ENCODE measurements around the gene TPPP. TPM values are rescaled to one million over a fixed set of nuclear protein-coding genes. Genes with fewer than 3 reads are reported as not detected.

The TPPP gene
- total RNA-seq, 1 experiment from 2014 or later, result 3.9 TPM

DNA sequence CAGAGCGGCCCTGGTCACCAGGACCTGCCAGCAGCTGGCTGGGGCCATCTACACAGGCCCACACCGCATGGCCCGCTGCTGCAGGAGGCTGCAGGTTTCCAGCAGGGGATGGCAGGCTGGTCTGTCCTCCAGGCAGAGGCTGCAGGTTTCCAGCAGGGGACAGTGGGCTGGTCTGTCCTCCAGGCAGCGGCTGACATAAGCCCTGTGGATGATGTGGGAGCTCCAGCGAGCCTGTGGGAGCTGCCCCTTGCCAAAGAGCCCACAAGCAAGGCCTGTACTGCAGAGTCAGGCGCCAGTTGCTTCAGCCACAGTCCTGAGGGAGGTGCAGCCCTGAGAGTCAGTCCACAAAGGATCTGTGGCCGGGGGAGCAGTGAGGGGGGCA is 18.5 kb downstream of the TPPP start (continued):
- TF ChIP-seq, protein P1, sequence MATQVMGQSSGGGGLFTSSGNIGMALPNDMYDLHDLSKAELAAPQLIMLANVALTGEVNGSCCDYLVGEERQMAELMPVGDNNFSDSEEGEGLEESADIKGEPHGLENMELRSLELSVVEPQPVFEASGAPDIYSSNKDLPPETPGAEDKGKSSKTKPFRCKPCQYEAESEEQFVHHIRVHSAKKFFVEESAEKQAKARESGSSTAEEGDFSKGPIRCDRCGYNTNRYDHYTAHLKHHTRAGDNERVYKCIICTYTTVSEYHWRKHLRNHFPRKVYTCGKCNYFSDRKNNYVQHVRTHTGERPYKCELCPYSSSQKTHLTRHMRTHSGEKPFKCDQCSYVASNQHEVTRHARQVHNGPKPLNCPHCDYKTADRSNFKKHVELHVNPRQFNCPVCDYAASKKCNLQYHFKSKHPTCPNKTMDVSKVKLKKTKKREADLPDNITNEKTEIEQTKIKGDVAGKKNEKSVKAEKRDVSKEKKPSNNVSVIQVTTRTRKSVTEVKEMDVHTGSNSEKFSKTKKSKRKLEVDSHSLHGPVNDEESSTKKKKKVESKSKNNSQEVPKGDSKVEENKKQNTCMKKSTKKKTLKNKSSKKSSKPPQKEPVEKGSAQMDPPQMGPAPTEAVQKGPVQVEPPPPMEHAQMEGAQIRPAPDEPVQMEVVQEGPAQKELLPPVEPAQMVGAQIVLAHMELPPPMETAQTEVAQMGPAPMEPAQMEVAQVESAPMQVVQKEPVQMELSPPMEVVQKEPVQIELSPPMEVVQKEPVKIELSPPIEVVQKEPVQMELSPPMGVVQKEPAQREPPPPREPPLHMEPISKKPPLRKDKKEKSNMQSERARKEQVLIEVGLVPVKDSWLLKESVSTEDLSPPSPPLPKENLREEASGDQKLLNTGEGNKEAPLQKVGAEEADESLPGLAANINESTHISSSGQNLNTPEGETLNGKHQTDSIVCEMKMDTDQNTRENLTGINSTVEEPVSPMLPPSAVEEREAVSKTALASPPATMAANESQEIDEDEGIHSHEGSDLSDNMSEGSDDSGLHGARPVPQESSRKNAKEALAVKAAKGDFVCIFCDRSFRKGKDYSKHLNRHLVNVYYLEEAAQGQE (IDR thresholded peaks at IDR 0.05; ENCODE audit: low read depth), result no peak
- no peak for TF ChIP-seq SIN3A (IDR thresholded peaks at IDR 0.05; ENCODE audit: low read depth)
- no peak for TF ChIP-seq ATF3 (IDR thresholded peaks at IDR 0.05)
- no peak for TF ChIP-seq ELF1 (IDR thresholded peaks at IDR 0.05; ENCODE audit: borderline replicate concordance, low read depth)
- no peak for TF ChIP-seq CBX3 (IDR thresholded peaks at IDR 0.05; ENCODE audit: low read depth)
- TF ChIP-seq SRF (IDR thresholded peaks at IDR 0.05; ENCODE audit: low read depth), result no peak

GRCh38 chr5:673831-674629 is 19.1 kb downstream of the TPPP start:
- no peak for ATAC-seq

More at GRCh38 chr5:673831-674629, 19.1 kb downstream of the TPPP start:
- Histone ChIP-seq H3K4me1 (ENCODE audit: control insufficient read depth in 1 of 2, insufficient read depth in 2 of 2, low read length in 2 of 2) (peaks cover 0 to 29% of the 10 kb centered on the region in 2 experiments; a peak in 2 of 4 replicates), H3K9ac (ENCODE audit: low read length) (no peak overlapping the region), H3K36me3 (ENCODE audit: control insufficient read depth in 1 of 2, insufficient read depth in 2 of 2, low read length in 2 of 2) (no peaks in the 10 kb centered on the region), H3K9me2 (ENCODE audit: insufficient read depth) (no peaks in the 10 kb centered on the region), H3K79me2 (ENCODE audit: insufficient read depth, low read length) (no peaks in the 10 kb centered on the region), H3K27me3 (ENCODE audit: insufficient read depth, low read length) (no peaks in the 10 kb centered on the region), H3K9me3 (ENCODE audit: control insufficient read depth in 1 of 2, insufficient read depth in 1 of 2, low read depth in 1 of 2, low read length in 2 of 2) (no peaks in the 10 kb centered on the region), H2AFZ (ENCODE audit: low read depth, low read length, poor library complexity, severe bottlenecking) (no peak overlapping the region), H3K4me3 (replicated peaks in 1 of 2; ENCODE audit: low read depth in 1 of 2, low read length in 2 of 2) (no peak overlapping the region), H3K4me2 (ENCODE audit: low read length) (no peak overlapping the region), H4K20me1 (ENCODE audit: insufficient read depth) (no peaks in the 10 kb centered on the region), H3K27ac (ENCODE audit: low read depth, low read length) (no peak overlapping the region)
- ChIA-PET CTCF (no interaction called here), RAD21 (ENCODE audit: low non-redundant PET in 1 of 2, low total read pairs in 2 of 2, uncharacterized antibody in 2 of 2, unreplicated experiment in 2 of 2) (no interaction called here), POLR2A (no interaction called here)
- no peak for DNase-seq (ENCODE audit: low read depth, low spot score)
- intact Hi-C loops (cut with micrococcal nuclease), result loop anchor here (10.0 kb wide), 1 partner anchor 491 kb away; no protein-coding TSS in a partner anchor
- no TSS peak for BruUV-seq (replicated peaks)
- TF ChIP-seq ATF3 (IDR thresholded peaks at IDR 0.05) (no peak), POLR2A (IDR thresholded peaks at IDR 0.05; ENCODE audit: borderline replicate concordance, extremely low read depth, insufficient read depth, insufficient read length) (no peak), CBX3 (IDR thresholded peaks at IDR 0.05; ENCODE audit: low read depth) (no peak), ZNF274 (IDR thresholded peaks at IDR 0.05; ENCODE audit: low read depth, low read length) (no peak), EZH2phosphoT487 (IDR thresholded peaks at IDR 0.05; ENCODE audit: borderline replicate concordance) (no peak), ZBTB33 (IDR thresholded peaks at IDR 0.05; ENCODE audit: extremely low read depth, insufficient replicate concordance, low read length) (no peak), FOSL1 (IDR thresholded peaks at IDR 0.05; ENCODE audit: low read depth) (no peak)
- TF ChIP-seq, protein P1 (IDR thresholded peaks at IDR 0.05; ENCODE audit: low read depth), result no peak
